NCI-H510A treated with DMSO at 0.1 percent for 48 hours (cell line): ENCODE measurements around the gene CD109.

Experiments
- DNase-seq: peaks from one replicate; lab custom pipeline; 2025; lab: John Stamatoyannopoulos, UW

Gene CD109

DNA sequence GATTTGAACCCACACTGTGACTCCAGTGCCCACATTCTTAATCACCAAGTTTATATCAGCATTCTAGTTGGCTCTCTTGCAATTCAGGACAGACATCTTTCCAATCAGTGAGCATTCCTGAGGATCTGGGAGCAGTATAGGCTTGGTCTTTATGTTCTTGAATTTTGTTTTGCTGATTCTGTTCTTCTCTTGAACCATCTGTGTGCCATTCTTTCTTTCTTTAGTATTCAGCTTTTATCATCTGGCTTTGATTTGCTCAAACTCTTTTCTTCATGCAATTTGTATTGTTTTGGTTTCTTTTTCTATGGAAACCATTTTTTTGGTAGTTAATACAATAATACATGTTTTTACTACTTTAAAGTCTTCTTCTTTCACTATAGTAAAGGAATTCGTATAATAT is 162.4 kb downstream of the CD109 start:
- DNase-seq: no peak

DNA sequence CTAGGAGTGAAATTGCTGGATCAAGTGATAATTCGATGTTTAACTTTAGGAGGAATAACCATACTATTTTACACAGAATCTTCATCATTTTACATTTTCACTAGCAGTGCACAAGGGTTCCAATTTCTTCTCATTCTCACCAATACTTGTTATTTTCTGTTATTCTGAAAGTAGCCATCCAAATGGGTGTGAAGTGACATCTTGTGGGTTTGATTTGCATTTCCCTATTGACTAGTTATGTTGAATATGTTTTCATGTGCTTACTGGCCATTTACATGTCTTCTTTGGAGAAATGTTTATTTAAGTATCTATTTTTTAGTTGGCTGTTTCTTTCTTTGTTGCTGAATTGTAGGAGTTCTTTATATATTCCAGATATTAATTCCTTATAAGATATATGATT is 164.3 kb downstream of the CD109 start:
- DNase-seq: no peak

DNA sequence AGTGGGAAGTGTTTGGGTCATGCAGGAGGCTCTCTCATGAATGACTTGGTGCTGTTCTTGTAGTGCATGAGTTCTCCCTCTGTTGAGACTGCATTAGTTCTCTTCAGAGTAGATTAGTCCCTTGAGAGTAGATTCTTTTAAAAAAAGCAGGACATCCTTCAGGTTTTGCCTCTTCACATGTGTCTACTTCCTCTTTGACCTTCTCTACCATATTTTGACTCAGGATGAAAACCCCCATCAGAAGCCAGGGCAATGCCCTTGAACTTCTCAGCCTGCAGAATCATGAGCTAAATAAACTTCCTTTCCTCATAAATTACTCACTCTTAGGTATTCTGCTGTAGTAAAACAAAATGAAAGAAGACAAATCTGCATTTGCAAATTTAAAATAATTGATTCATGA is 170.3 kb downstream of the CD109 start:
- no peak for DNase-seq

DNA sequence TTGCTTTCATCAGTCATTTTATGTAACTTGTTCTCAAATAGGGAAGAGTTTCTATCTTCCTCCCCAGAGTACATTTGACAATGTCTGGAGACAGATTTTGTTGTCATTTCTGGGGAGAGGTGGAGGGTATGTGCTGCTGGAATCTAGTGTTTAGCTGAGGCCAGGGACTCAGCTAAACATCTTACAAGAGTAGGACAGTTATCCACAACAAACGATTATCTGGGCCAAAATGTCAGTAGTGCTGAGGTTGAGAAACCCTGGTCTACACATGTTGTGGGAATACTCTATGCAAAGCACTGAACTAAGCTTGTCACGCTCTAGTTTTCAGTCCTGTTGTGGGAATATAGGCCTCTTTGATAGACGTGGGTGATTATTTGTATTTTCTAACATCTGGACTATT is 171.4 kb downstream of the CD109 start:
- DNase-seq: no peak

DNA sequence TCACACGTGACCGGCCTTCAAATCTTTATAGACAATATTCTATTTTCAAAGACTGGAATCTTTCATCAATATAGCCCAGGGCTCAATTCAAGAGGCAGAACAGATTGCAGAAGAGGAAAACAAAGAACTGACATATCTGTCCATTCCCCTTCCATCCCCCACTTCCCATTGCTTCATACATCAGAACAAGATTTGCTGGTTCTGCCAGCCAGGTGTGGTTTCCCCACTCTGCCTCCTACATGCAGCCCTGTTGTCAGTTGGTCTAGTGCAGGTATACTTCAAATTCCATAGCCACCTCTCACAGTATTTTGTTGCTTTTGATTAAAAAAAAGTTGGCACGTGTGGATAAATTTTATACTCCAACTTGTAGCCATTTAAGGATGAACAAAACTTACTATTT is 174.9 kb downstream of the CD109 start:
- DNase-seq: peak; percentile 4

DNA sequence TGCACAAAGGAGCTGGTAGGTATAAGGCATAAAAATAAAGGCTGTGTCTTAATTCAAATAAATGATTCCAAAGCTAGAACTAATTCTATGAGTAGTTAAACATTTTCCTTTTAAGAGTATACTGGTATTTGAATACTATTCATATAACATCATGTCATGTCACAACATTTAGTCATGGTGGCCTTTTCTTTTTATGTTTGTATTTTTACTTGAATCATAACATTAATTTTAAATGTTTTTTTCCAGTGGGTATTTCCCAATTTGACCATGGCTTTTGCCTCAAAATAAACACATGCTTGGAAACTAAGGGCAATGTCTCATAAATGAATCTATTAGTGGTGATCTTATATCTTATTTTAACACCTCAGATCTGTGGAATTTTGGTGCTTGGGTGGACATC is 177.1 kb downstream of the CD109 start:
- no peak for DNase-seq
